HCT116 (cell line): Measurements from ENCODE around the gene CFB. TPM values are rescaled to one million over a fixed set of nuclear protein-coding genes. Genes with fewer than 3 reads are reported as not detected.
A peak's percentile ranks its signal among the peaks of the same experiment; 100 is the strongest.

Experiments
- ATAC-seq: fragments of 200-7000 bp; cut with Tn5 transposase; 2 replicates; pipeline ENCODE4 v1.9.1; 2020; ENCODE audit warnings: mild to moderate bottlenecking, moderate library complexity
- BruUV-seq: library from RNA; stranded (reverse); fragments of 400-500 nt; replicated peaks from 2 replicates; lab custom pipeline; 2021; lab: Mats Ljungman, UMichigan
- CTCF ChIA-PET: fragments of 300-600 bp; sonication (Branson Sonifier 250); formaldehyde crosslinking; loops from one replicate; lab custom pipeline; 2021; ENCODE audit warnings: antibody characterized with exemption; lab: Charles Lee
- POLR2A ChIA-PET: fragments of 300-600, 350-600 bp; sonication (Branson Sonifier 250); formaldehyde crosslinking; loops from one replicate; lab custom pipeline; 2021; ENCODE audit warnings: antibody characterized with exemption; lab: Charles Lee
- RAD21 ChIA-PET, 2 experiments: fragments of 300-600 bp; sonication (Branson Sonifier 250); formaldehyde crosslinking; loops; one replicate each; lab custom pipeline; 2023; ENCODE audit warnings: low total read pairs in 2 of 2; ENCODE audit not compliant: uncharacterized antibody in 2 of 2, unreplicated experiment in 2 of 2, low non-redundant PET in 1 of 2; lab: Charles Lee
- DNase-seq: peaks from one replicate; pipeline ENCODE4 v3.0.0-alpha.2; 2010; ENCODE audit warnings: low read depth, low spot score
- H2AFZ ChIP-seq: fragments of 200-600 bp; shearing (Covaris generic), sonication (generic); 2 replicates; pipeline ENCODE4 v1.6.1; 2017; ENCODE audit warnings: low read depth, mixed run types, mixed read lengths, antibody characterized with exemption, low read length; ENCODE audit not compliant: poor library complexity, severe bottlenecking
- H3K27ac ChIP-seq: 2 replicates; pipeline ENCODE4 v1.5.1; 2012; ENCODE audit warnings: low read depth, low read length
- H3K27me3 ChIP-seq: fragments of 200-600 bp; sonication (generic); 2 replicates; pipeline ENCODE4 v1.6.1; 2016; ENCODE audit warnings: mixed run types, low read length, mixed read lengths; ENCODE audit not compliant: insufficient read depth
- H3K36me3 ChIP-seq, 2 experiments: fragments of 200-500 bp in 1 of 2; fragments of 200-600 bp in 1 of 2; sonication (Bioruptor generic) in 1 of 2; sonication (generic) in 1 of 2; 2 replicates each; pipeline versions ENCODE4 v1.5.1 to v1.6.1; 2014 to 2016; ENCODE audit warnings: low read length in 2 of 2, inconsistent platforms in 1 of 2, mixed read lengths in 1 of 2, mixed run types in 1 of 2; ENCODE audit not compliant: insufficient read depth in 2 of 2, control insufficient read depth in 1 of 2
- H3K4me1 ChIP-seq, 2 experiments: fragments of 200-600 bp in 1 of 2; sonication (generic) in 1 of 2; 2 replicates each; pipeline versions ENCODE4 v1.5.1 to v1.6.1; 2012 to 2017; ENCODE audit warnings: low read length in 2 of 2, inconsistent platforms in 1 of 2, mild to moderate bottlenecking in 1 of 2, mixed read lengths in 1 of 2, mixed run types in 1 of 2, moderate library complexity in 1 of 2; ENCODE audit not compliant: insufficient read depth in 2 of 2, control insufficient read depth in 1 of 2
- H3K4me2 ChIP-seq: fragments of 200-600 bp; sonication (generic); 2 replicates; pipeline ENCODE4 v1.6.1; 2017; ENCODE audit warnings: mixed run types, low read length, mixed read lengths
- H3K4me3 ChIP-seq, 2 experiments: fragments of 200-600 bp in 1 of 2; sonication (generic) in 1 of 2; replicated peaks in 1 of 2; 2 replicates each; pipeline ENCODE4 v1.5.1; 2011 to 2016; ENCODE audit warnings: low read length in 2 of 2, control low read depth in 1 of 2, low read depth in 1 of 2, mild to moderate bottlenecking in 1 of 2, mixed read lengths in 1 of 2, mixed run types in 1 of 2
- H3K79me2 ChIP-seq: fragments of 200-600 bp; sonication (generic); 2 replicates; pipeline ENCODE4 v1.6.1; 2017; ENCODE audit warnings: mild to moderate bottlenecking, mixed run types, low read length, moderate library complexity, mixed read lengths; ENCODE audit not compliant: insufficient read depth
- H3K9ac ChIP-seq: fragments of 200-600 bp; sonication (generic); 2 replicates; pipeline ENCODE4 v1.6.1; 2016; ENCODE audit warnings: low read length, mixed read lengths
- H3K9me2 ChIP-seq: fragments of 200-600 bp; sonication (generic), shearing (Covaris generic); 2 replicates; pipeline ENCODE4 v1.6.1; 2017; ENCODE audit warnings: mixed run types, mild to moderate bottlenecking, moderate library complexity; ENCODE audit not compliant: insufficient read depth
- H3K9me3 ChIP-seq, 2 experiments: fragments of 200-500 bp in 1 of 2; fragments of 200-600 bp in 1 of 2; sonication (Bioruptor generic) in 1 of 2; sonication (generic) in 1 of 2; 2 replicates each; pipeline ENCODE4 v1.6.1; 2014 to 2017; ENCODE audit warnings: low read length in 2 of 2, mixed read lengths in 2 of 2, inconsistent platforms in 1 of 2, low read depth in 1 of 2, mild to moderate bottlenecking in 1 of 2, mixed run types in 1 of 2, moderate library complexity in 1 of 2; ENCODE audit not compliant: control insufficient read depth in 1 of 2, insufficient read depth in 1 of 2
- H4K20me1 ChIP-seq: fragments of 200-600 bp; sonication (generic), shearing (Covaris generic); 2 replicates; pipeline ENCODE4 v1.6.1; 2017; ENCODE audit warnings: mixed run types, mild to moderate bottlenecking, moderate library complexity; ENCODE audit not compliant: insufficient read depth
- EZH2 ChIP-seq: fragments of 200-600 bp; sonication (generic); IDR thresholded peaks from 2 replicates; pipeline ENCODE4 v1.6.1; 2017; ENCODE audit warnings: antibody characterized with exemption, mixed run types
- EZH2phosphoT487 ChIP-seq: fragments of 200-600 bp; IDR thresholded peaks from 2 replicates; pipeline ENCODE4 v1.6.1; 2018; ENCODE audit warnings: antibody characterized with exemption, borderline replicate concordance
- POLR2A ChIP-seq: IDR thresholded peaks from 2 replicates; pipeline ENCODE4 v1.7.0; 2011; ENCODE audit warnings: borderline replicate concordance; ENCODE audit not compliant: insufficient read depth, insufficient read length; ENCODE audit errors: extremely low read depth
- SIN3A ChIP-seq: IDR thresholded peaks from 2 replicates; pipeline ENCODE4 v1.6.1; 2012; ENCODE audit warnings: low read depth
- SRF ChIP-seq: IDR thresholded peaks from 2 replicates; pipeline ENCODE4 v1.6.1; 2012; ENCODE audit warnings: low read depth
- YY1 ChIP-seq: IDR thresholded peaks from 2 replicates; pipeline ENCODE4 v1.6.1; 2011; ENCODE audit warnings: low read length, low read depth, moderate library complexity, mild to moderate bottlenecking; ENCODE audit not compliant: insufficient replicate concordance; ENCODE audit errors: extremely low read depth
- intact Hi-C: fragments of 100-400 bp; cut with micrococcal nuclease; formaldehyde crosslinking; loops from 2 replicates; pipeline ENCODE4 v1.10.0; 2022
- total RNA-seq: library from RNA; stranded (reverse); gene quantifications from one replicate; pipeline ENCODE4 v1.2.1, GENCODE V29; 2021; ENCODE audit not compliant: unreplicated experiment
- TF ChIP-seq, protein P1 (sequence below): IDR thresholded peaks from 2 replicates; pipeline ENCODE4 v1.6.1; 2012; ENCODE audit warnings: low read depth

The CFB gene
- total RNA-seq, 1 experiment from 2014 or later = 1.5 TPM

DNA sequence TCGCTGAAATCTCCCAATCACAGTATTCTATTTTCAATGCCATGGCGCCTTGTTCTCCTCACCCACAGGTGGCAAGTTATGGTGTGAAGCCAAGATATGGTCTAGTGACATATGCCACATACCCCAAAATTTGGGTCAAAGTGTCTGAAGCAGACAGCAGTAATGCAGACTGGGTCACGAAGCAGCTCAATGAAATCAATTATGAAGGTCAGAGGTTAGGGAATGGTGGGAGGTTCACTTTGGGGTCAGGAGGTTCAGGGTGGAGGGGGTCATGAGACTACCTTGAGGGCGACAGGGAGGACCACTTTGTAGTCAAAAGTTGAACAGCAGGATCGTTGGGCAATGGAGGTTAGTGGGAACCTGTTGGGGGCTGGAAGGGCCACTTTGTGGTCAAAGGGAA lies 2.4 kb downstream of the CFB start:
- TF ChIP-seq POLR2A (no peak), SRF (no peak), EZH2phosphoT487 (no peak), YY1 (no peak), EZH2 (no peak), SIN3A (no peak)
- TF ChIP-seq, protein P1, sequence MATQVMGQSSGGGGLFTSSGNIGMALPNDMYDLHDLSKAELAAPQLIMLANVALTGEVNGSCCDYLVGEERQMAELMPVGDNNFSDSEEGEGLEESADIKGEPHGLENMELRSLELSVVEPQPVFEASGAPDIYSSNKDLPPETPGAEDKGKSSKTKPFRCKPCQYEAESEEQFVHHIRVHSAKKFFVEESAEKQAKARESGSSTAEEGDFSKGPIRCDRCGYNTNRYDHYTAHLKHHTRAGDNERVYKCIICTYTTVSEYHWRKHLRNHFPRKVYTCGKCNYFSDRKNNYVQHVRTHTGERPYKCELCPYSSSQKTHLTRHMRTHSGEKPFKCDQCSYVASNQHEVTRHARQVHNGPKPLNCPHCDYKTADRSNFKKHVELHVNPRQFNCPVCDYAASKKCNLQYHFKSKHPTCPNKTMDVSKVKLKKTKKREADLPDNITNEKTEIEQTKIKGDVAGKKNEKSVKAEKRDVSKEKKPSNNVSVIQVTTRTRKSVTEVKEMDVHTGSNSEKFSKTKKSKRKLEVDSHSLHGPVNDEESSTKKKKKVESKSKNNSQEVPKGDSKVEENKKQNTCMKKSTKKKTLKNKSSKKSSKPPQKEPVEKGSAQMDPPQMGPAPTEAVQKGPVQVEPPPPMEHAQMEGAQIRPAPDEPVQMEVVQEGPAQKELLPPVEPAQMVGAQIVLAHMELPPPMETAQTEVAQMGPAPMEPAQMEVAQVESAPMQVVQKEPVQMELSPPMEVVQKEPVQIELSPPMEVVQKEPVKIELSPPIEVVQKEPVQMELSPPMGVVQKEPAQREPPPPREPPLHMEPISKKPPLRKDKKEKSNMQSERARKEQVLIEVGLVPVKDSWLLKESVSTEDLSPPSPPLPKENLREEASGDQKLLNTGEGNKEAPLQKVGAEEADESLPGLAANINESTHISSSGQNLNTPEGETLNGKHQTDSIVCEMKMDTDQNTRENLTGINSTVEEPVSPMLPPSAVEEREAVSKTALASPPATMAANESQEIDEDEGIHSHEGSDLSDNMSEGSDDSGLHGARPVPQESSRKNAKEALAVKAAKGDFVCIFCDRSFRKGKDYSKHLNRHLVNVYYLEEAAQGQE = no peak
- no peaks in the 10 kb centered on the region for H3K27me3 ChIP-seq
- peak overlapping the region; percentile 47; the same call in 1 of the 2 replicates for H3K4me2 ChIP-seq
- ChIA-PET POLR2A (interaction anchor here (0.7 kb wide), 1 partner anchor 11 kb away, joined by 3 read pairs; the partner anchor contains the start of genes NELFE and SKIC2), RAD21 (no interaction called here), CTCF (no interaction called here)
- H3K9ac ChIP-seq = no peak overlapping the region
- H3K36me3 ChIP-seq = peaks cover 5 to 20% of the 10 kb centered on the region in 2 experiments
- BruUV-seq = no TSS peak
- no peak overlapping the region for H3K4me3 ChIP-seq
- no peaks in the 10 kb centered on the region; the same call in 1 of the 2 replicates for H3K9me2 ChIP-seq
- no peaks in the 10 kb centered on the region for H3K79me2 ChIP-seq
- H3K27ac ChIP-seq = no peak overlapping the region
- no peaks in the 10 kb centered on the region for H3K9me3 ChIP-seq
- ATAC-seq = no peak
- H3K4me1 ChIP-seq = peaks cover 7 to 31% of the 10 kb centered on the region in 2 experiments; a peak in 3 of 4 replicates
- no peaks in the 10 kb centered on the region for H4K20me1 ChIP-seq
- no peak for DNase-seq
- no peak overlapping the region for H2AFZ ChIP-seq
- intact Hi-C loops = no loop called here
